Measurements from ENCODE around the gene SVOPL. TPM values are rescaled to one million over a fixed set of nuclear protein-coding genes. Genes with fewer than 3 reads are reported as not detected.

The SVOPL gene
- total RNA-seq, 1 donor from 2014 or later: not detected

DNA sequence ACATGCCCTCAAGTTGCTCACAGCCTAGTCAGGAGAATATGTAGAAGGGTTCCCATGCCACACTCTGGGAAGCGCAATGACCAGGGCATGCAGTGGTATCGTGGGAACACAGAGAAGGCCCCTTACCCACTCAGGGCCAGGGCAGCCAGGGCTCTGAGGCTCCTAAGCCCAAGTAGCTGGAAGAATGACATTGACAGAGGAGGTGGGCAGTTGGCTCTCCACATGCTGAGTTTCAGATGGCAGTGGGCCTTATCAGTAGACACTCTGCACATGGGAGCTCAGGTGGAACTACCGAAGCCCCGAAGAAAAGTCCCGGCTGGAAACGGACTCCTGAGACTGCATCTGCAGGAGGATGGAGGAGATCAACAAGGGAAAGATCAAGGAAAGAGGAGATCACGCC, 15.7 kb upstream of the SVOPL start:
- Mint-ChIP-seq H3K4me3 (no peak overlapping the region), H3K36me3 (no peaks in the 10 kb centered on the region), H3K9me3 (no peaks in the 10 kb centered on the region), H3K27me3 (no peaks in the 10 kb centered on the region), H3K27ac (no peak overlapping the region), H3K4me1 (ENCODE audit: unreplicated experiment) (no peaks in the 10 kb centered on the region)
- TF ChIP-seq, protein P1, sequence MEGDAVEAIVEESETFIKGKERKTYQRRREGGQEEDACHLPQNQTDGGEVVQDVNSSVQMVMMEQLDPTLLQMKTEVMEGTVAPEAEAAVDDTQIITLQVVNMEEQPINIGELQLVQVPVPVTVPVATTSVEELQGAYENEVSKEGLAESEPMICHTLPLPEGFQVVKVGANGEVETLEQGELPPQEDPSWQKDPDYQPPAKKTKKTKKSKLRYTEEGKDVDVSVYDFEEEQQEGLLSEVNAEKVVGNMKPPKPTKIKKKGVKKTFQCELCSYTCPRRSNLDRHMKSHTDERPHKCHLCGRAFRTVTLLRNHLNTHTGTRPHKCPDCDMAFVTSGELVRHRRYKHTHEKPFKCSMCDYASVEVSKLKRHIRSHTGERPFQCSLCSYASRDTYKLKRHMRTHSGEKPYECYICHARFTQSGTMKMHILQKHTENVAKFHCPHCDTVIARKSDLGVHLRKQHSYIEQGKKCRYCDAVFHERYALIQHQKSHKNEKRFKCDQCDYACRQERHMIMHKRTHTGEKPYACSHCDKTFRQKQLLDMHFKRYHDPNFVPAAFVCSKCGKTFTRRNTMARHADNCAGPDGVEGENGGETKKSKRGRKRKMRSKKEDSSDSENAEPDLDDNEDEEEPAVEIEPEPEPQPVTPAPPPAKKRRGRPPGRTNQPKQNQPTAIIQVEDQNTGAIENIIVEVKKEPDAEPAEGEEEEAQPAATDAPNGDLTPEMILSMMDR (conservative IDR thresholded peaks at IDR 0.05): no peak
- DNase-seq (ENCODE audit: extremely low spot score, unreplicated experiment): no peak

DNA sequence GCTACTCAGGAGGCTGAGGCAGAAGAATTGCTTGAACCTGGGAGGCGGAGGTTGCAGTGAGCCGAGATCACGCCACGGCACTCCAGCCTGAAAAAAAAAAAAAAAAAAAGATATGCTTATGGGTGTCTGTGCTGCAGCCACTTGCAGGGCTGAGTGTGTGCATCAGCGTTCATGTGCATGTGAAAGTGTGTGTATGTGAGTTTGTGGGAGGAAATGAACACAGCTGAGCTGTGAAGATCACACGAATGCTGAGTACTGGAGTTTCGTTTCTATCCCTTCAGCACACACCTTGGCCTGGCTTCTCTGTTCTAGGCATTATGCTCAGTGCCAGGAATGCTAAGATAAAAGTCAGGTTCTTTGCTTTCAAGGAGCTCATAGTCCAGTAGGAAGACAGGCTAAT, 12.0 kb upstream of the SVOPL start:
- Mint-ChIP-seq H3K4me1 (ENCODE audit: unreplicated experiment) (no peaks in the 10 kb centered on the region), H3K9me3 (no peaks in the 10 kb centered on the region), H3K4me3 (no peak overlapping the region), H3K27ac (no peak overlapping the region), H3K27me3 (no peaks in the 10 kb centered on the region), H3K36me3 (no peaks in the 10 kb centered on the region)
- DNase-seq (ENCODE audit: extremely low spot score, unreplicated experiment): no peak
- TF ChIP-seq, protein P1 (conservative IDR thresholded peaks at IDR 0.05): no peak

DNA sequence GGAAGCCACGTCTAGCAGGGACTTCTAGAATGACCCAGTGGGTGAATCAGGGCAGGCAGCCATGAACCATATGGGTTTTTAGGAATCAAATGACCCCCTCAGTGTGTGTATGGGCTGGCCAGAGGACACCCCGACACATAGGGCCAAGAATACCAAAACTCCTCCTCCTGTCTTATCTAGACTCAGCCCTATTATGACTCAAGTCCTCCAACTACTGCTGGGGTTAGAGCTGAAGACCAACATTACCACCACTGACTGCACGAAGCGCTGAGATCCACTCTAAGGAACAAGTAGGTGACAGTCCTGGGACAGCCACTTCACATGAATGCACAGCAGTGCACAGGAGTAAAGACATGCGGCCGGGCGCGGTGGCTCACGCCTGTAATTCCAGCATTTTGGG, 11.5 kb upstream of the SVOPL start:
- Mint-ChIP-seq H3K36me3 (no peaks in the 10 kb centered on the region), H3K27ac (no peak overlapping the region), H3K4me3 (no peak overlapping the region), H3K4me1 (ENCODE audit: unreplicated experiment) (no peaks in the 10 kb centered on the region), H3K27me3 (no peaks in the 10 kb centered on the region), H3K9me3 (no peaks in the 10 kb centered on the region)
- TF ChIP-seq, protein P1 (conservative IDR thresholded peaks at IDR 0.05): no peak
- no peak for DNase-seq (ENCODE audit: extremely low spot score, unreplicated experiment)

DNA sequence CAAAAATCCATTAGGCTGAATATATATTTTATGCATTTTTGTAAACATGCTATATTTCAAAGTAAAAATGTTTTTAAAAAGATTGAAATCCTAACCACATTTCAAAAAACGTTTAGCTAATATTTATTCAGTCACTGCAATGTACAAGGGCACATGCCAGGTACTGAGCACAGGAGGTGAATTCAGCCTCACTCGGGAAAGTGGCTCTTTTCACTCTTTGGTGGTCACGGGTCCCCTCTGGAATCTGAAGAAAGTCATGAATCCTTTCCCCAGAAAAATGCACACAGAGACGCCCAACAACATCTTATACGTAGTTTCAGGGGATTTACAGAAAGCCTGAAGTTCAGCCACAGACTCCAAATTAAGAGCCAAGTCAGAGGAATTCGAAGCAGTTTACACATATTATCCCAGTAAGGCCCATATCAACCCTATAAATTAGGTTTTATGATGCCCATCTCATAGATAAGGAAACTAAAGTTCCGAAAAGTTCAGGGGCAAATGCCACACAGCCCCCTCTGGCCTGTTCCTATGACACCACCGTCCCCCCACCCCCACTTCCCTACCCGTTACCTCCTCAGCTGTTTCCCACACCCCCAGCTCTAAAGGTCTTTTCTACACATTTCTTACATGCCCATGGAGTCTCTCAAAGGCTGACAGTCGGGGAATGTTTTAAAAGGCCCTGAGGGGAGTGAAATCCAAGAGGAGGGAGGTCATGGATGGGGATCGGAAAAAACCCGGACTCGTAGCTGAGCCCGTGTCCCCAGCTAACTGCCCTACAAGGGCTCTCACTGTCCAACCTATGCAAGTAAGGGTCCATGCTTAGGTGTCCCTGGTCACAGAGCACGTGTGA, 9.6 kb upstream of the SVOPL start:
- no peaks in the 10 kb centered on the region for H3K27me3 Mint-ChIP-seq
- no peak overlapping the region for H3K27ac Mint-ChIP-seq
- no peak for DNase-seq (ENCODE audit: extremely low spot score, unreplicated experiment)
- no peak overlapping the region for H3K4me3 Mint-ChIP-seq
- TF ChIP-seq, protein P1 (conservative IDR thresholded peaks at IDR 0.05): no peak
- no peaks in the 10 kb centered on the region for H3K4me1 Mint-ChIP-seq (ENCODE audit: unreplicated experiment)
- H3K36me3 Mint-ChIP-seq: no peaks in the 10 kb centered on the region
- no peaks in the 10 kb centered on the region for H3K9me3 Mint-ChIP-seq

- Mint-ChIP-seq H3K27ac (no peak overlapping the region), H3K36me3 (no peaks in the 10 kb centered on the region), H3K4me3 (no peak overlapping the region), H3K4me1 (ENCODE audit: unreplicated experiment) (no peaks in the 10 kb centered on the region), H3K9me3 (no peaks in the 10 kb centered on the region), H3K27me3 (no peaks in the 10 kb centered on the region)
- TF ChIP-seq, protein P1 (conservative IDR thresholded peaks at IDR 0.05): no peak
- no peak for DNase-seq (ENCODE audit: extremely low spot score, unreplicated experiment)
Observed at GRCh38 chr7:138705167-138705566, 4.0 kb upstream of the SVOPL start.

Data from type B pancreatic cell (in vitro differentiated cells).